ENCODE results near the gene ZNF496.

Gene ZNF496

DNA sequence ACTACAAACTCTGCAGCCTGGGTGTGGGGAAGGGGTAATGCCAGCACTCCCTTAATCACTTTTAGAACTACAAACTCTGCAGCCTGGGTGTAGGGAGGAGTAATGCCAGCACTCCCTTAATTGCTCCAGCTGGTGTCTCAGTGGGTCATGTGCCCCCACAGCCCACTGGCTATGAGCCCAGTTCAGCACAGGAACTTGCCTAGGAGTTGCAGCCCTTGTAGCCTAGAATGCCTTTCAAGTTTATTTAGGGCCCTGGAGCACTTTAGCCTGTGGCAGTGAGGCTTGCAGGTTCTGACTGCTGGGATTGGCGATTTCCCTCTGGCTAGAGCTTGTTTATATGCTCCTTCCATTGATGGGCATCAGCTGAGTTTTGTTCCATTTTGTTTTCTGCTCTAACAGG lies 58.7 kb downstream of the ZNF496 start:
- H3K36me3 ChIP-seq (ENCODE audit: control insufficient read depth, low read length) = no peaks in the 10 kb centered on the region
- H3K4me1 ChIP-seq (ENCODE audit: control insufficient read depth, low read length) = no peaks in the 10 kb centered on the region
- H3K27me3 ChIP-seq (ENCODE audit: control insufficient read depth, low read length) = no peaks in the 10 kb centered on the region
- no peaks in the 10 kb centered on the region for H3K9me3 ChIP-seq (ENCODE audit: control insufficient read depth, insufficient read depth, low read length)
- no peaks in the 10 kb centered on the region for H4K20me1 ChIP-seq (ENCODE audit: control insufficient read depth, insufficient read depth, low read depth, low read length)
- no peaks in the 10 kb centered on the region for H3F3A ChIP-seq (ENCODE audit: control insufficient read depth, insufficient read depth)
- no peak for TF ChIP-seq CTCF (IDR thresholded peaks at IDR 0.05; ENCODE audit: low read depth, low read length, poor library complexity, severe bottlenecking)
- TF ChIP-seq EZH2phosphoT487 (IDR thresholded peaks at IDR 0.05; ENCODE audit: borderline replicate concordance, low read length) = no peak
- H3K4me2 ChIP-seq (ENCODE audit: low read length) = no peak overlapping the region
- H3K79me2 ChIP-seq (ENCODE audit: control insufficient read depth, low read length) = no peaks in the 10 kb centered on the region
- no peak overlapping the region for H3K27ac ChIP-seq (ENCODE audit: low read depth, low read length)
- H3K4me3 ChIP-seq (ENCODE audit: low read length) = no peak overlapping the region
- H3K9me2 ChIP-seq (replicated peaks; ENCODE audit: control insufficient read depth, low read length) = no peaks in the 10 kb centered on the region

DNA sequence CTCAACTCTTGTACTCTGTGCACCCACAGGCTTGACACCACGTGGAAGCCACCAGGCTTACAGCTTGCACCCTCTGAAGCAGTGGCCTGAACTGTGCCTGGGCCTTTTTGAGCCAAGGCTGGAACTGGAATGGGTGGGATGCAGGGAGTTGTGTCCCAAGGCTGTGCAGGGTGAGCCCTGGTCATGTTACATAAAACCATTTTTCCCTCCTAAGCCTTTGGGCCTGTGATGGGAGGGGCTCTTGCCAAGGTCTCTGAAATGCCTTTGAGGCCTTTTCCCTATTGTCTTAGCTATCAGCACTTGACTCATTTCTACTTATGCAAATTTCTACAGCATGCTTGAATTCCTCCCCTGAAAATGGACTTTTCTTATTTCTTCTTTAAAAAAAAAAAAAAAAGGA lies 61.7 kb downstream of the ZNF496 start:
- no peak for TF ChIP-seq EZH2phosphoT487 (IDR thresholded peaks at IDR 0.05; ENCODE audit: borderline replicate concordance, low read length)
- no peak for TF ChIP-seq CTCF (IDR thresholded peaks at IDR 0.05; ENCODE audit: low read depth, low read length, poor library complexity, severe bottlenecking)
- H3F3A ChIP-seq (ENCODE audit: control insufficient read depth, insufficient read depth) = no peaks in the 10 kb centered on the region
- H3K9me3 ChIP-seq (ENCODE audit: control insufficient read depth, insufficient read depth, low read length) = no peaks in the 10 kb centered on the region
- H3K4me3 ChIP-seq (ENCODE audit: low read length) = no peak overlapping the region
- no peaks in the 10 kb centered on the region for H3K9me2 ChIP-seq (replicated peaks; ENCODE audit: control insufficient read depth, low read length)
- H3K79me2 ChIP-seq (ENCODE audit: control insufficient read depth, low read length) = no peaks in the 10 kb centered on the region
- no peak overlapping the region for H3K4me2 ChIP-seq (ENCODE audit: low read length)
- no peaks in the 10 kb centered on the region for H3K4me1 ChIP-seq (ENCODE audit: control insufficient read depth, low read length)
- no peaks in the 10 kb centered on the region for H4K20me1 ChIP-seq (ENCODE audit: control insufficient read depth, insufficient read depth, low read depth, low read length)
- no peaks in the 10 kb centered on the region for H3K36me3 ChIP-seq (ENCODE audit: control insufficient read depth, low read length)
- no peaks in the 10 kb centered on the region for H3K27me3 ChIP-seq (ENCODE audit: control insufficient read depth, low read length)
- no peak overlapping the region for H3K27ac ChIP-seq (ENCODE audit: low read depth, low read length)

DNA sequence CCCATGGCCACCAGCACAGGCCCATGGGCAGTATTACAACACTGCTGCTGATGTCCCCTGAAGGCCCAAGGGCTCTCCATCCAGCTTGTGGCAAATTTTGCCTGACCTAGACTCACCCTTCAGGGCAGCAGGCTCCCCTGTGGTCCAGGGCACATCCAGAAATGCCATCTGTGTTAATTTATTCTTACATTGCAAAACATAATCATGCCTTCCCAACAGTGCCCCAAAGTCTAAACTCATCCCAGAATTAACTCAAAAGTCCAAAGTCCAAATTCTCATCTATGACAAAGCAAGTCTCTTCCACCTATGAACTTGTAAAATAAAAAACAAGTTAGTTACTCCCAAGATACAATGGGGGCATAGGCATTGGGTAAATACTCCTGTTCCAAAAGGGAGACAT lies 62.5 kb downstream of the ZNF496 start:
- H4K20me1 ChIP-seq (ENCODE audit: control insufficient read depth, insufficient read depth, low read depth, low read length) = no peaks in the 10 kb centered on the region
- H3K79me2 ChIP-seq (ENCODE audit: control insufficient read depth, low read length) = no peaks in the 10 kb centered on the region
- TF ChIP-seq EZH2phosphoT487 (IDR thresholded peaks at IDR 0.05; ENCODE audit: borderline replicate concordance, low read length) (no peak), CTCF (IDR thresholded peaks at IDR 0.05; ENCODE audit: low read depth, low read length, poor library complexity, severe bottlenecking) (no peak)
- no peak overlapping the region for H3K4me3 ChIP-seq (ENCODE audit: low read length)
- no peak overlapping the region for H3K4me2 ChIP-seq (ENCODE audit: low read length)
- no peaks in the 10 kb centered on the region for H3K9me3 ChIP-seq (ENCODE audit: control insufficient read depth, insufficient read depth, low read length)
- H3K27ac ChIP-seq (ENCODE audit: low read depth, low read length) = no peak overlapping the region
- no peaks in the 10 kb centered on the region for H3F3A ChIP-seq (ENCODE audit: control insufficient read depth, insufficient read depth)
- H3K36me3 ChIP-seq (ENCODE audit: control insufficient read depth, low read length) = no peaks in the 10 kb centered on the region
- no peaks in the 10 kb centered on the region for H3K27me3 ChIP-seq (ENCODE audit: control insufficient read depth, low read length)
- H3K9me2 ChIP-seq (replicated peaks; ENCODE audit: control insufficient read depth, low read length) = no peaks in the 10 kb centered on the region
- H3K4me1 ChIP-seq (ENCODE audit: control insufficient read depth, low read length) = no peaks in the 10 kb centered on the region

Measured in DOHH2 (cell line).